ENCODE results near the gene FLRT1.

The FLRT1 gene

GRCh38 chr11:64084146-64084950 lies 48.6 kb downstream of the FLRT1 start:
- Histone ChIP-seq H3K27me3 (no peaks in the 10 kb centered on the region), H3K4me3 (ENCODE audit: low read depth, low read length) (no peak overlapping the region), H3K4me1 (peaks cover 31% of the 10 kb centered on the region), H3K9me3 (no peaks in the 10 kb centered on the region), H3K36me3 (no peaks in the 10 kb centered on the region)
- no peak for TF ChIP-seq CTCF (IDR thresholded peaks at IDR 0.05; ENCODE audit: low read depth, low read length)
- DNase-seq = peak; percentile 43

- no peaks in the 10 kb centered on the region for H3K9me3 ChIP-seq
- no peaks in the 10 kb centered on the region for H3K27me3 ChIP-seq
- DNase-seq = peak; percentile 63
- H3K4me1 ChIP-seq = peaks cover 31% of the 10 kb centered on the region
- no peak for TF ChIP-seq CTCF (IDR thresholded peaks at IDR 0.05; ENCODE audit: low read depth, low read length)
- H3K36me3 ChIP-seq = no peaks in the 10 kb centered on the region
- no peak overlapping the region for H3K4me3 ChIP-seq (ENCODE audit: low read depth, low read length)
Measured at GRCh38 chr11:64084951-64085710, 49.4 kb downstream of the FLRT1 start.
